SK-N-SH (cell line): ENCODE measurements around the gene CCDC138. TPM values are rescaled to one million over a fixed set of nuclear protein-coding genes. Genes with fewer than 3 reads are reported as not detected.

ENCODE experiments used
- CTCF ChIA-PET: fragments of 300-600, 350-600 bp; formaldehyde crosslinking; extraction: SDS; loops from one replicate; lab custom pipeline; 2021; lab: Yijun Ruan, JAX
- POLR2A ChIA-PET: fragments of 350-600 bp; sonication (Branson Sonifier 250); formaldehyde crosslinking; extraction: SDS; loops from one replicate; lab custom pipeline; 2020; ENCODE audit warnings: antibody characterized with exemption, inconsistent platforms; lab: Yijun Ruan, JAX
- DNase-seq: peaks from one replicate; pipeline ENCODE4 v3.0.0; 2012
- H2AFZ ChIP-seq: fragments of 200-600 bp; sonication (generic); 2 replicates; pipeline ENCODE4 v1.8.1; 2016; ENCODE audit warnings: antibody characterized with exemption, mild to moderate bottlenecking, low read depth
- H3F3A ChIP-seq: fragments of 200-600 bp; sonication (generic); replicated peaks from 2 replicates; pipeline ENCODE3; 2016; ENCODE audit warnings: antibody characterized with exemption, mild to moderate bottlenecking; ENCODE audit not compliant: insufficient read depth
- H3K27ac ChIP-seq, 2 experiments: fragments of 200-500 bp in 1 of 2; fragments of 200-600 bp in 1 of 2; sonication (Bioruptor generic) in 1 of 2; sonication (generic), shearing (Covaris generic) in 1 of 2; 2 replicates each; pipeline versions ENCODE4 v1.5.1 to v1.6.1; 2014 to 2016; ENCODE audit warnings: low read depth in 2 of 2, inconsistent platforms in 1 of 2, low read length in 1 of 2, mild to moderate bottlenecking in 1 of 2, mixed read lengths in 1 of 2
- H3K27me3 ChIP-seq: fragments of 200-600 bp; sonication (generic), shearing (Covaris generic); 2 replicates; pipeline ENCODE4 v1.6.1; 2016; ENCODE audit warnings: mixed run types; ENCODE audit not compliant: insufficient read depth
- H3K36me3 ChIP-seq, 2 experiments: fragments of 200-500 bp in 1 of 2; fragments of 200-600 bp in 1 of 2; sonication (Bioruptor generic) in 1 of 2; sonication (generic) in 1 of 2; replicated peaks in 1 of 2; 2 replicates each; pipeline versions ENCODE3 to v1.5.1; 2014 to 2016; ENCODE audit warnings: low read length in 1 of 2, mild to moderate bottlenecking in 1 of 2; ENCODE audit not compliant: insufficient read depth in 2 of 2, control insufficient read depth in 1 of 2
- H3K4me1 ChIP-seq, 2 experiments: fragments of 200-500 bp in 1 of 2; fragments of 200-600 bp in 1 of 2; sonication (Bioruptor generic) in 1 of 2; sonication (generic), shearing (Covaris generic) in 1 of 2; 2 replicates each; pipeline versions ENCODE4 v1.5.1 to v1.6.1; 2014 to 2016; ENCODE audit warnings: low read depth in 1 of 2, low read length in 1 of 2, mixed run types in 1 of 2; ENCODE audit not compliant: insufficient read depth in 2 of 2, control insufficient read depth in 1 of 2
- H3K4me2 ChIP-seq: fragments of 200-600 bp; sonication (generic), shearing (Covaris generic); 2 replicates; pipeline ENCODE4 v1.6.1; 2017; ENCODE audit warnings: mixed run types
- H3K4me3 ChIP-seq, 2 experiments: fragments of 200-500 bp in 1 of 2; fragments of 200-600 bp in 1 of 2; sonication (Bioruptor generic) in 1 of 2; sonication (generic), shearing (Covaris generic) in 1 of 2; 2 replicates each; pipeline versions ENCODE4 v1.5.1 to v1.8.1; 2014 to 2016; ENCODE audit warnings: low read depth in 2 of 2, inconsistent platforms in 1 of 2, low read length in 1 of 2, mild to moderate bottlenecking in 1 of 2, mixed read lengths in 1 of 2, moderate library complexity in 1 of 2
- H3K79me2 ChIP-seq: fragments of 200-600 bp; sonication (generic); 2 replicates; pipeline ENCODE4 v1.8.1; 2017; ENCODE audit warnings: mild to moderate bottlenecking; ENCODE audit not compliant: insufficient read depth
- H3K9ac ChIP-seq: fragments of 200-600 bp; sonication (generic); 2 replicates; pipeline ENCODE4 v1.6.1; 2017; ENCODE audit warnings: mixed run types
- H3K9me2 ChIP-seq: fragments of 200-600 bp; sonication (generic); 2 replicates; pipeline ENCODE4 v1.6.1; 2017; ENCODE audit warnings: mixed run types
- H3K9me3 ChIP-seq: fragments of 200-600 bp; sonication (generic); 2 replicates; pipeline ENCODE4 v1.6.1; 2017; ENCODE audit warnings: mixed run types, mild to moderate bottlenecking, moderate library complexity
- H4K20me1 ChIP-seq: fragments of 200-600 bp; sonication (generic); 2 replicates; pipeline ENCODE4 v1.6.1; 2017; ENCODE audit warnings: mild to moderate bottlenecking, mixed run types; ENCODE audit not compliant: insufficient read depth
- CHD2 ChIP-seq: fragments of 150-350 bp; IDR thresholded peaks from 2 replicates; pipeline ENCODE4 v1.6.1; 2018; ENCODE audit warnings: low read length; ENCODE audit not compliant: partially characterized antibody
- EZH2phosphoT487 ChIP-seq: fragments of 200-600 bp; sonication (generic); IDR thresholded peaks from 2 replicates; pipeline ENCODE4 v1.6.1; 2017; ENCODE audit warnings: low read depth, mixed run types, mild to moderate bottlenecking, antibody characterized with exemption, moderate library complexity, borderline replicate concordance
- FOSL2 ChIP-seq: IDR thresholded peaks from 2 replicates; pipeline ENCODE4 v1.4.0; 2012; ENCODE audit warnings: low read depth, mild to moderate bottlenecking, moderate library complexity, borderline replicate concordance
- FOXJ3 ChIP-seq: sonication (generic); formaldehyde crosslinking; IDR thresholded peaks from 2 replicates; pipeline ENCODE4 v1.5.1; 2020; ENCODE audit warnings: mild to moderate bottlenecking, missing genetic modification reagents
- GATA2 ChIP-seq: sonication (generic); formaldehyde crosslinking; IDR thresholded peaks from 2 replicates; pipeline ENCODE4 v1.5.0; 2020; ENCODE audit warnings: mild to moderate bottlenecking, missing genetic modification reagents
- NFIC ChIP-seq: IDR thresholded peaks from 2 replicates; pipeline ENCODE4 v1.4.0; 2012; ENCODE audit warnings: borderline replicate concordance
- PBX3 ChIP-seq: IDR thresholded peaks from 2 replicates; pipeline ENCODE4; 2012
- POLR2AphosphoS5 ChIP-seq: IDR thresholded peaks from 2 replicates; pipeline ENCODE4 v1.6.1; 2012; ENCODE audit warnings: low read depth, low read length
- RAD21 ChIP-seq: IDR thresholded peaks from 2 replicates; pipeline ENCODE4 v1.6.1; 2012; ENCODE audit warnings: mild to moderate bottlenecking, low read length
- REST ChIP-seq: IDR thresholded peaks from 2 replicates; pipeline ENCODE4 v1.6.1; 2012; ENCODE audit warnings: mild to moderate bottlenecking, low read depth, low read length, moderate library complexity
- RFX5 ChIP-seq: IDR thresholded peaks from 2 replicates; pipeline ENCODE4 v1.6.1; 2012; ENCODE audit warnings: mild to moderate bottlenecking, improper control_type of control experiment, low read length
- SIN3A ChIP-seq: IDR thresholded peaks from 2 replicates; pipeline ENCODE4 v1.6.1; 2012; ENCODE audit warnings: low read depth, mild to moderate bottlenecking, low read length, moderate library complexity, borderline replicate concordance
- SMC3 ChIP-seq: IDR thresholded peaks from 2 replicates; pipeline ENCODE4 v1.6.1; 2012; ENCODE audit warnings: low read depth, low read length, improper control_type of control experiment
- TCF12 ChIP-seq: IDR thresholded peaks from 2 replicates; pipeline ENCODE4 v1.4.0; 2012
- YY1 ChIP-seq: IDR thresholded peaks from 2 replicates; pipeline ENCODE4 v1.4.0; 2012; ENCODE audit warnings: low read depth, mild to moderate bottlenecking
- polyA plus RNA-seq, 3 experiments: library from polyadenylated mRNA; depleted of rRNA; stranded (reverse); fragments of >200 nt; gene quantifications; 2 replicates each; pipeline ENCODE4 v1.2.3, GENCODE V29; 2012
- TF ChIP-seq, protein P1 (sequence below): fragments of 200-600 bp; sonication (generic); IDR thresholded peaks from 2 replicates; pipeline ENCODE4 v1.6.1; 2017; ENCODE audit warnings: antibody characterized with exemption, mild to moderate bottlenecking, moderate library complexity
- TF ChIP-seq, protein P2 (sequence below): IDR thresholded peaks from 2 replicates; pipeline ENCODE4 v1.4.0; 2012; ENCODE audit warnings: low read depth, borderline replicate concordance
- TF ChIP-seq, protein P3 (sequence below): fragments of 150-350 bp; IDR thresholded peaks from 2 replicates; pipeline ENCODE4 v1.6.1; 2016; ENCODE audit warnings: mild to moderate bottlenecking, low read depth, low read length
- TF ChIP-seq, protein P4 (sequence below): IDR thresholded peaks from 2 replicates; pipeline ENCODE4 v1.4.0; 2012; ENCODE audit warnings: low read depth, borderline replicate concordance

Gene CCDC138
- polyA plus RNA-seq, 1 of the 3 experiments (the other 2 are of a cell fraction), result 1.2 TPM

DNA sequence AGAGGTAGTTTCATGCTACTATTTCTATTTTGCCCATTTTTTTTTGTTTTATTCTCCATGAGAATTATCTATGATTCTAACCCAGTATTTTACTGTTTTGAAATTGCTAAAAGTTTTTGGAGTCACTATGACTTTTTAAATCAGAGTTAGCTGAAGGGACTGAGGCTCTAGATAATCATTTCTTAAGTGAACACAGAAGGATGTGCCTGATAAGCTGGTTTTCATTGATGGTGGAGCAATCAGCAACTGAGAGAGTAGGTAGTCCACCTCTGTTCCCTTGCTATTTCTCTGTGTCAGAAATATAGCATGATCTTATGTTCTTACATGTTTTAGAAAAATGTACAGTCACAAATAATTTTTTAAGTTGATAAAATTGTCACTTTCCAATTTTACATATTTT is 59.4 kb downstream of the CCDC138 start:
- TF ChIP-seq, protein P1, sequence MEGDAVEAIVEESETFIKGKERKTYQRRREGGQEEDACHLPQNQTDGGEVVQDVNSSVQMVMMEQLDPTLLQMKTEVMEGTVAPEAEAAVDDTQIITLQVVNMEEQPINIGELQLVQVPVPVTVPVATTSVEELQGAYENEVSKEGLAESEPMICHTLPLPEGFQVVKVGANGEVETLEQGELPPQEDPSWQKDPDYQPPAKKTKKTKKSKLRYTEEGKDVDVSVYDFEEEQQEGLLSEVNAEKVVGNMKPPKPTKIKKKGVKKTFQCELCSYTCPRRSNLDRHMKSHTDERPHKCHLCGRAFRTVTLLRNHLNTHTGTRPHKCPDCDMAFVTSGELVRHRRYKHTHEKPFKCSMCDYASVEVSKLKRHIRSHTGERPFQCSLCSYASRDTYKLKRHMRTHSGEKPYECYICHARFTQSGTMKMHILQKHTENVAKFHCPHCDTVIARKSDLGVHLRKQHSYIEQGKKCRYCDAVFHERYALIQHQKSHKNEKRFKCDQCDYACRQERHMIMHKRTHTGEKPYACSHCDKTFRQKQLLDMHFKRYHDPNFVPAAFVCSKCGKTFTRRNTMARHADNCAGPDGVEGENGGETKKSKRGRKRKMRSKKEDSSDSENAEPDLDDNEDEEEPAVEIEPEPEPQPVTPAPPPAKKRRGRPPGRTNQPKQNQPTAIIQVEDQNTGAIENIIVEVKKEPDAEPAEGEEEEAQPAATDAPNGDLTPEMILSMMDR, result no peak
- TF ChIP-seq FOXJ3 (CRISPR knock-in tag), result no peak
- TF ChIP-seq FOSL2, result no peak
- no peak for TF ChIP-seq SMC3
- no peak for TF ChIP-seq TCF12
- TF ChIP-seq EZH2phosphoT487, result no peak
- no peak for TF ChIP-seq CHD2
- TF ChIP-seq, protein P2, sequence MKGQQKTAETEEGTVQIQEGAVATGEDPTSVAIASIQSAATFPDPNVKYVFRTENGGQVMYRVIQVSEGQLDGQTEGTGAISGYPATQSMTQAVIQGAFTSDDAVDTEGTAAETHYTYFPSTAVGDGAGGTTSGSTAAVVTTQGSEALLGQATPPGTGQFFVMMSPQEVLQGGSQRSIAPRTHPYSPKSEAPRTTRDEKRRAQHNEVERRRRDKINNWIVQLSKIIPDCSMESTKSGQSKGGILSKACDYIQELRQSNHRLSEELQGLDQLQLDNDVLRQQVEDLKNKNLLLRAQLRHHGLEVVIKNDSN, result no peak
- no peak for TF ChIP-seq PBX3
- no peak for TF ChIP-seq RFX5
- TF ChIP-seq POLR2AphosphoS5, result no peak
- TF ChIP-seq REST, result no peak
- no peak for TF ChIP-seq SIN3A
- no peak for TF ChIP-seq RAD21
- TF ChIP-seq NFIC, result no peak
- TF ChIP-seq, protein P3, sequence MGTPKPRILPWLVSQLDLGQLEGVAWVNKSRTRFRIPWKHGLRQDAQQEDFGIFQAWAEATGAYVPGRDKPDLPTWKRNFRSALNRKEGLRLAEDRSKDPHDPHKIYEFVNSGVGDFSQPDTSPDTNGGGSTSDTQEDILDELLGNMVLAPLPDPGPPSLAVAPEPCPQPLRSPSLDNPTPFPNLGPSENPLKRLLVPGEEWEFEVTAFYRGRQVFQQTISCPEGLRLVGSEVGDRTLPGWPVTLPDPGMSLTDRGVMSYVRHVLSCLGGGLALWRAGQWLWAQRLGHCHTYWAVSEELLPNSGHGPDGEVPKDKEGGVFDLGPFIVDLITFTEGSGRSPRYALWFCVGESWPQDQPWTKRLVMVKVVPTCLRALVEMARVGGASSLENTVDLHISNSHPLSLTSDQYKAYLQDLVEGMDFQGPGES, result no peak
- TF ChIP-seq, protein P4, sequence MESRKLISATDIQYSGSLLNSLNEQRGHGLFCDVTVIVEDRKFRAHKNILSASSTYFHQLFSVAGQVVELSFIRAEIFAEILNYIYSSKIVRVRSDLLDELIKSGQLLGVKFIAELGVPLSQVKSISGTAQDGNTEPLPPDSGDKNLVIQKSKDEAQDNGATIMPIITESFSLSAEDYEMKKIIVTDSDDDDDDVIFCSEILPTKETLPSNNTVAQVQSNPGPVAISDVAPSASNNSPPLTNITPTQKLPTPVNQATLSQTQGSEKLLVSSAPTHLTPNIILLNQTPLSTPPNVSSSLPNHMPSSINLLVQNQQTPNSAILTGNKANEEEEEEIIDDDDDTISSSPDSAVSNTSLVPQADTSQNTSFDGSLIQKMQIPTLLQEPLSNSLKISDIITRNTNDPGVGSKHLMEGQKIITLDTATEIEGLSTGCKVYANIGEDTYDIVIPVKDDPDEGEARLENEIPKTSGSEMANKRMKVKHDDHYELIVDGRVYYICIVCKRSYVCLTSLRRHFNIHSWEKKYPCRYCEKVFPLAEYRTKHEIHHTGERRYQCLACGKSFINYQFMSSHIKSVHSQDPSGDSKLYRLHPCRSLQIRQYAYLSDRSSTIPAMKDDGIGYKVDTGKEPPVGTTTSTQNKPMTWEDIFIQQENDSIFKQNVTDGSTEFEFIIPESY, result no peak
- no peak for TF ChIP-seq GATA2 (CRISPR knock-in tag)
- TF ChIP-seq YY1, result no peak
- H3K9me3 ChIP-seq, result no peaks in the 10 kb centered on the region
- no peaks in the 10 kb centered on the region for H3F3A ChIP-seq
- no peak overlapping the region for H3K4me2 ChIP-seq
- peaks cover 6 to 38% of the 10 kb centered on the region in 2 experiments for H3K36me3 ChIP-seq
- no peaks in the 10 kb centered on the region for H3K79me2 ChIP-seq
- no peaks in the 10 kb centered on the region for H3K9me2 ChIP-seq
- H3K4me3 ChIP-seq, result no peak overlapping the region
- DNase-seq, result no peak
- ChIA-PET CTCF (no interaction called here), POLR2A (no interaction called here)
- H3K9ac ChIP-seq, result no peak overlapping the region
- no peak overlapping the region for H3K27ac ChIP-seq
- no peaks in the 10 kb centered on the region for H3K4me1 ChIP-seq
- H4K20me1 ChIP-seq, result no peaks in the 10 kb centered on the region
- H2AFZ ChIP-seq, result no peak overlapping the region
- H3K27me3 ChIP-seq, result no peaks in the 10 kb centered on the region
